Aorta (tissue), 5 donors: ENCODE results near the gene RNF223. TPM values are rescaled to one million over a fixed set of nuclear protein-coding genes. Genes with fewer than 3 reads are reported as not detected.

Experiments
- ATAC-seq: fragments of 200-7000 bp; cut with Tn5 transposase; one replicate; pipeline ENCODE4 v1.9.1; 2022; ENCODE audit warnings: moderate library complexity; ENCODE audit not compliant: low FRiP score
- DNase-seq, 2 donors: peaks; one replicate each; pipeline ENCODE4 v3.0.0-alpha.2; 2020
- H3K27ac ChIP-seq, 2 donors: one replicate each; pipeline ENCODE4 v1.5.1; 2013; ENCODE audit warnings: low read length in 2 of 2, mild to moderate bottlenecking in 2 of 2, moderate library complexity in 2 of 2, control low read depth in 1 of 2, inconsistent platforms in 1 of 2, low read depth in 1 of 2
- H3K27me3 ChIP-seq, 2 donors: one replicate each; pipeline ENCODE4 v1.6.1; 2013; ENCODE audit warnings: control low read depth in 1 of 2, low read length in 1 of 2, mild to moderate bottlenecking in 1 of 2, moderate library complexity in 1 of 2; ENCODE audit not compliant: insufficient read depth in 2 of 2, control insufficient read depth in 1 of 2
- H3K36me3 ChIP-seq, 2 donors: one replicate each; pipeline ENCODE4 v1.6.1; 2013; ENCODE audit warnings: control low read depth in 1 of 2, low read length in 1 of 2, mild to moderate bottlenecking in 1 of 2; ENCODE audit not compliant: insufficient read depth in 2 of 2, control insufficient read depth in 1 of 2
- H3K4me1 ChIP-seq, 2 donors: one replicate each; pipeline ENCODE4 v1.6.1; 2013; ENCODE audit warnings: low read length in 2 of 2, control low read depth in 1 of 2, mild to moderate bottlenecking in 1 of 2, moderate library complexity in 1 of 2; ENCODE audit not compliant: insufficient read depth in 2 of 2, control insufficient read depth in 1 of 2
- H3K4me3 ChIP-seq, 2 donors: one replicate each; pipeline ENCODE4 v1.5.1; 2013; ENCODE audit warnings: low read length in 2 of 2, control low read depth in 1 of 2, mild to moderate bottlenecking in 1 of 2
- H3K9me3 ChIP-seq: one replicate; pipeline ENCODE4 v1.6.1; 2013; ENCODE audit warnings: mild to moderate bottlenecking, low read length; ENCODE audit not compliant: control insufficient read depth
- WGBS, 2 donors: extraction: QIAGEN DNeasy Blood & Tissue Kit; methylation state at CpG; one replicate each; pipeline ENCODE4 v1.1.7; 2013; 5-methylcytosine and 5-hydroxymethylcytosine counted together
- intact Hi-C, 2 donors: fragments of 100-400 bp; cut with DNase I; formaldehyde crosslinking; loops; one replicate each; pipeline versions ENCODE4 v1.14.2 to v1.15.0; 2022
- polyA plus RNA-seq, 2 donors: library from polyadenylated mRNA; stranded (reverse); fragments of 200-250 nt; gene quantifications; one replicate each; pipeline ENCODE4 v1.2.3, GENCODE V29; 2013
- total RNA-seq, 2 donors: library from RNA; stranded (reverse); fragmentation: NEBNext Ultra II Directional; extraction: Animal tissue kit (Norgen Biotek cat#: 25700); gene quantifications; one replicate each; pipeline ENCODE4 v1.2.1, GENCODE V29; 2021
- donor health status: healthy with polysubstance abuse.
- donor health status: Bipolar disorder and iron deficiency.
- donor health status: DM: no; HTN: no; CAD: no.
- donor health status: DM: no; HTN: no; CAD: no.
- donor health status: DM: yes; HTN: yes; CAD: no.

Gene RNF223
- total and polyA plus RNA-seq, 4 donors, result not detected

DNA sequence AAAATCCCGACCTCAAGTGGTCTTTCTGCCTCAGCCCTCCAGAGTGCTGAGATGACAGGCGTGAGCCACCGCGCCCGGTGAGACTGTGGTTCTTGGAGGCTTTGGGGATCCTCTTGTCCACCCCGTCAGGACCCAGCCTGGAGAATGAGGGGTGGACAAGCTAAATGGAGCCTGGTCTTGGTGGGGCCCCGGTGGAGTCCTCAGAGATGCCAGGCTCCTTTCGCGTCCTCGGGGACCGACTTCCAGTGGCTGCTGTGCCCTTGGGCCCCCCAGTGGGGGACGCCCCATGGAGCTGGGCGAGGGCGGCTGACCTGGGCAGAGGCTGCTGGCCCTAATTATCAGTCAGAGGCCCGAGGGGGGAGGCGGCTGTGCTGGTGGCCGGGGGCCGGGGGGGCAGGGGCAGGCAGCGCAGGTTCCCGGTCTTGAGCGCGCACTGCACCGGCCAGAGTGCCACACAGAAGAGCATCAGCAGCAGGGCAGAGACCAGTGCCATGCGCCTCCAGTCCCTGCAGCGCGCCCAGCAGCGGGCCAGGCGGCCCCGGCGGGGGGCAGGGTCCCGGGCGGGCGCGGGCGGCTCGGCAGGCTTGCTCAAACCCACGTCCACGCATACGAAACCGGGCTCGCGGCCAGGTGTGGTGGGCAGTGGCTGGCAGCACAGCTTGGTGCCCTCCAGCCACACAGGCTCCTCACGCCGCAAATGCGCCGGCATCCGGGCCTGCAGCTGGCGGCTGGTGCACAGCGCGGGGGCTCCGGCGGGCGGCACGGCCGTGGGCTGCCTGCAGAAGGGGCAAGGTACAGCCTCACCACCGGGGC lies 2.4 kb downstream of the RNF223 start:
- Histone ChIP-seq H3K36me3 (no peaks in the 10 kb centered on the region), H3K4me1 (no peaks in the 10 kb centered on the region), H3K9me3 (no peaks in the 10 kb centered on the region), H3K27me3 (no peaks in the 10 kb centered on the region), H3K4me3 (no peak overlapping the region), H3K27ac (no peak overlapping the region)
- no peak for ATAC-seq
- no peak for DNase-seq
- intact Hi-C loops, result no loop called here
- WGBS, 2 donors, result 83 to 85% methylated on average over 49 to 56 of the region's 56 CpGs

DNA sequence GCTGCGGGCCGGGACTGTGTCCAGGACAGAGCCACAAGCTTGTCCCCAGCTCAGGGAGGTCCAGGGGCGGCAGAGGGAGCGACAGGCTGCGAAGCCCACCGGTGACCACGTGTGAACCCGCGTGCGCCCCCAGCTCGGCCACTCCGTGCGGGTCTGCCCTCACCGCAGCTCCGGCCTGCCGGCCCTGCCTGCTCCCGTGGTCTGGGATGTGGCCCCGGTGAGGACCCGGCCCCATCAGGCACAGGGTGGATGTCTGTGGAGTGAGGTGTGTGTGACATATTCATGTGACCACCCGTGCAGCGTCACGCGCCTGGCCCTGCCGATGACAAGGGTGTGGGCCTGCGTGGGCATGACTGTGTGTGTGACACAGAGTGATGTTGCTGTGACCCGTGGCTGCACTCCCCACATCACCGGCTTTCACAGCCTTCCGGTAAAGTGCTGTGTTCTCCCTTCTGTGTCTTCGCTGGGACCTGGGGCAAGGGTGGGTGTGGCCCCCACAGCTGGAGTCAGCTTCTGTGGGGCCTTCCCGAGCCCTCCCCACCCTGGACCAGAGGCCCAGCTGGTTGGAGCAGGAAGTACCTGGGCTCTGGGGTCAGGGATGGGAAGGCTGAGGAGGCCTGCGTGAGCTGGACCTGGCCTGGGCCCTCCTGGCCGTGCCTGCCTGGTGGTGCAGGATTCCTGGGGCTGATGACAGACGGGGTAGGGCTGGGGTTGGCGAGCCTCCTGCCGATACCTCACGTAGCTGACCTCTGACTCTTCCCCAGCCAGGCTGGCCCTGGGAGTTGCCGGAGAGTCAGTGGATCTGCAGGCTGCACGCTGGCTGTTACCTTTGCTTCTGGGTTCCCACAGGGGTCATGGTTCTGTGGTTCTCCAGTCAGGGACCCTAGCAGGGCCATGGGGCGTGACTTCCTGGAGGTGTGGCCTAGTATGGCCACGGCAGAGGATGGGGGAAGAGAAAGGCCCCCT lies 4.1 kb downstream of the RNF223 start:
- intact Hi-C loops, result loop anchor here (5.0 to 10.0 kb wide), 2 partner anchors 88 to 165 kb away; partner anchors contain the start of gene PERM1 (in 1 of the 2)
- H3K27me3 ChIP-seq, result no peaks in the 10 kb centered on the region
- H3K4me1 ChIP-seq, result no peaks in the 10 kb centered on the region

GRCh38 chr1:1069056-1069710 lies 4.9 kb downstream of the RNF223 start:
- DNase-seq (peak; percentile 66 to 87), ATAC-seq (peak; percentile 40)
- peak overlapping the region in 1 of 2 donors; percentile 28 for H3K4me3 ChIP-seq
- H3K36me3 ChIP-seq, result no peaks in the 10 kb centered on the region
- no peaks in the 10 kb centered on the region for H3K4me1 ChIP-seq
- WGBS, 2 donors, result 6 to 8% methylated on average over 51 to 75 of the region's 75 CpGs
- H3K27me3 ChIP-seq, result no peaks in the 10 kb centered on the region
- intact Hi-C loops, result loop anchor here (5.0 to 10.0 kb wide), 2 partner anchors 87 to 164 kb away; partner anchors contain the start of gene PERM1 (in 1 of the 2)
- H3K27ac ChIP-seq, result no peak overlapping the region
- no peaks in the 10 kb centered on the region for H3K9me3 ChIP-seq

More for the DNA sequence above, 4.1 kb downstream of the RNF223 start:
- H3K9me3 ChIP-seq, result no peaks in the 10 kb centered on the region
- no peak for ATAC-seq
- H3K36me3 ChIP-seq, result no peaks in the 10 kb centered on the region
- no peak overlapping the region for H3K27ac ChIP-seq
- 80% methylated on average over 35 to 40 of the region's 40 CpGs for WGBS, 2 donors
- H3K4me3 ChIP-seq, result no peak overlapping the region
- no peak for DNase-seq

DNA sequence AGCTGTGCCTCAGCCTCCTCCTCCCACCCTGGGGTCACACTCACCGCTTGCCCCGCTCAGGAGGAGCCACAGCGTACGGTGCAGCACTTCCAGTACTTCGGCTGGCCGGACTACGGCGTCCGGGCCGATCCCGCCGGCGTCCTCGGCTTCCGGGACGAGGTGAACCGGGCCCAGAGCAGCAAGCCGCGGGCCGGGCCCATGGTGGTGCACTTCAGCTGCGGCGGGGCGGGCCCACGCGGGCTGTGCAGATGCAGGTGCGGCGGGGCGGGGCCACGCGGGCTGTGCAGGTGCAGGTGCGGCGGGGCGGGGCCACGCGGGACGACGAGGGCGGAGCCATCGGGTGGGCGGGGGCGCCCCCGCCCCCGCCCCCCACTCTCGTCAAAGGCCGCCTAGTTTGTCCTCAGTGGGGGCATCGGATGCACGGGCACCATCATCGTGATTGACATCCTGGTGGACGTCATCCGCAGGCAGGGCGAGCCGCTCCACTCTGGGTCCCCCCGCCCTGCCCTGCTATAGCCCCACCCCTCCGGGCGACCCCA lies 5.5 kb downstream of the RNF223 start:
- DNase-seq (no peak), ATAC-seq (no peak)
- Histone ChIP-seq H3K4me1 (no peaks in the 10 kb centered on the region), H3K36me3 (no peaks in the 10 kb centered on the region), H3K27me3 (no peaks in the 10 kb centered on the region), H3K27ac (no peak overlapping the region), H3K9me3 (no peaks in the 10 kb centered on the region), H3K4me3 (peak overlapping the region in 1 of 2 donors; percentile 28)
- WGBS, 2 donors, result 1% methylated on average over 35 to 55 of the region's 55 CpGs
- intact Hi-C loops, result loop anchor here (5.0 to 10.0 kb wide), 2 partner anchors 86 to 164 kb away; partner anchors contain the start of gene PERM1 (in 1 of the 2)

- WGBS, 2 donors, result 51 to 53% methylated on average over 30 to 32 of the region's 32 CpGs
- intact Hi-C loops, result loop anchor here (5.0 to 10.0 kb wide), 2 partner anchors 86 to 163 kb away; partner anchors contain the start of gene PERM1 (in 1 of the 2)
These were observed 6.1 kb downstream of the RNF223 start for GRCh38 chr1:1067860-1068516.

GRCh38 chr1:1067284-1067859 lies 6.7 kb downstream of the RNF223 start:
- WGBS, 2 donors, result 84 to 86% methylated on average over 47 to 54 of the region's 54 CpGs
- no peaks in the 10 kb centered on the region for H3K9me3 ChIP-seq
- DNase-seq (no peak), ATAC-seq (no peak)
- H3K36me3 ChIP-seq, result no peaks in the 10 kb centered on the region
- H3K4me3 ChIP-seq, result no peak overlapping the region
- no peaks in the 10 kb centered on the region for H3K4me1 ChIP-seq
- H3K27me3 ChIP-seq, result no peaks in the 10 kb centered on the region
- H3K27ac ChIP-seq, result no peak overlapping the region
- intact Hi-C loops, result loop anchor here (5.0 to 10.0 kb wide), 2 partner anchors 85 to 163 kb away; partner anchors contain the start of gene PERM1 (in 1 of the 2)

More at GRCh38 chr1:1067860-1068516, 6.1 kb downstream of the RNF223 start:
- H3K27ac ChIP-seq, result no peak overlapping the region
- no peaks in the 10 kb centered on the region for H3K36me3 ChIP-seq
- H3K27me3 ChIP-seq, result no peaks in the 10 kb centered on the region
- H3K9me3 ChIP-seq, result no peaks in the 10 kb centered on the region
- ATAC-seq, result no peak
- DNase-seq, result no peak
- H3K4me1 ChIP-seq, result no peaks in the 10 kb centered on the region
- no peak overlapping the region for H3K4me3 ChIP-seq

- 75 to 78% methylated on average over 27 of the region's 27 CpGs for WGBS, 2 donors
- H3K4me1 ChIP-seq, result no peaks in the 10 kb centered on the region
- H3K9me3 ChIP-seq, result no peaks in the 10 kb centered on the region
- H3K36me3 ChIP-seq, result no peaks in the 10 kb centered on the region
- ATAC-seq (no peak), DNase-seq (no peak)
- no peak overlapping the region for H3K27ac ChIP-seq
- intact Hi-C loops, result loop anchor here (5.0 to 10.0 kb wide), 2 partner anchors 84 to 162 kb away; partner anchors contain the start of gene PERM1 (in 1 of the 2)
- no peaks in the 10 kb centered on the region for H3K27me3 ChIP-seq
- H3K4me3 ChIP-seq, result no peak overlapping the region
These were observed 7.5 kb downstream of the RNF223 start for GRCh38 chr1:1066403-1067283.
